ENCODE data around the gene CASZ1.

GRCh38 chr1:10652626-10653025 is 143.8 kb downstream of the CASZ1 start:
- TF ChIP-seq CTCF (conservative IDR thresholded peaks at IDR 0.05) = no peak
- no peak for TF ChIP-seq EZH2 (IDR thresholded peaks at IDR 0.05; ENCODE audit: low read depth)

Measured in PC-9 (cell line).